Measurements from ENCODE around the gene METRNL. TPM values are rescaled to one million over a fixed set of nuclear protein-coding genes. Genes with fewer than 3 reads are reported as not detected.
"Not testable (repeated sequence)": the region's sequence is repeated elsewhere in the genome, so short reads cannot be mapped to it uniquely, and the experiment has no call there.

Gene METRNL
- total and polyA plus RNA-seq, 5 experiments from 2014 or later = 0.42 to 4.8 (median 4.1) TPM

DNA sequence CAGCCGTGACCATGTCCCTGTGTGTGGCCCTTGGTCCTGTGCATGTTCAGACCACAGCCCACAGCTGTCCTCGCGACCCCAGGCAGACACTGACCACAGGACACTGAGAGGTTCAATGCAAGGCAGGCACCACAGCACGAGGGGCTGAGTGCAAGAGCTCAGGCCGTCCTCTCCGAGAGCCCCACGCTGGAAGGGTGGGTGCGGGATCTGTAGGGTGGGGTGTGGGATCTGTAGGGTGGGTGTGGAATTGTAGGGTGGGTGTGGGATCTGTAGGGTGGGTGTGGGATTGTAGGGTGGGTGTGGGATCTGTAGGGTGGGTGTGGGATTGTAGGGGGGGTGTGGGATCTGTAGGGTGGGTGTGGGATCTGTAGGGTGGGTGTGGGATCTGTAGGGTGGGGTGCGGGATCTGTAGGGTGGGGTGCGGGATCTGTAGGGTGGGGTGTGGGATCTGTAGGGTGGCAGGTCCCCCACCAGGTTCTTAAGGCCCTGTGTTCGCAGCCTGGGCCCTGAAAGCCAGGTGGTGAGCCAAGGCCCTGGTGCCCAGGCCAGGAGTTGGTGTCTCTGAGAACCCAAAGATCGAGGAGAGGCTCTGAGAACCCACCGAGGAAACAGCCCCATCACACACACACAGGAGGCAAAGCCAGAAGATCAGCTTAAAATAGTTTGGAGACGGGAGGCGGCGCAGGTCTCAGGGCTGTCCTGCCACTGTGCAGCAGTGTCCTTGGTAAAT lies 48.2 kb downstream of the METRNL start:
- Mint-ChIP-seq H3K9me3 (no peaks in the 10 kb centered on the region), H3K4me3 (no peak overlapping the region), H3K36me3 (no peaks in the 10 kb centered on the region), H3K4me1 (peaks cover 7 to 23% (median 19%) of the 10 kb centered on the region in 4 donors), H3K27me3 (peaks cover 9 to 37% (median 25%) of the 10 kb centered on the region in 5 donors), H3K27ac (peak overlapping the region in 1 of 10 donors; percentile 48)
- no peak for DNase-seq
- no peak for ATAC-seq
- POLR2A ChIA-PET = no interaction called here

DNA sequence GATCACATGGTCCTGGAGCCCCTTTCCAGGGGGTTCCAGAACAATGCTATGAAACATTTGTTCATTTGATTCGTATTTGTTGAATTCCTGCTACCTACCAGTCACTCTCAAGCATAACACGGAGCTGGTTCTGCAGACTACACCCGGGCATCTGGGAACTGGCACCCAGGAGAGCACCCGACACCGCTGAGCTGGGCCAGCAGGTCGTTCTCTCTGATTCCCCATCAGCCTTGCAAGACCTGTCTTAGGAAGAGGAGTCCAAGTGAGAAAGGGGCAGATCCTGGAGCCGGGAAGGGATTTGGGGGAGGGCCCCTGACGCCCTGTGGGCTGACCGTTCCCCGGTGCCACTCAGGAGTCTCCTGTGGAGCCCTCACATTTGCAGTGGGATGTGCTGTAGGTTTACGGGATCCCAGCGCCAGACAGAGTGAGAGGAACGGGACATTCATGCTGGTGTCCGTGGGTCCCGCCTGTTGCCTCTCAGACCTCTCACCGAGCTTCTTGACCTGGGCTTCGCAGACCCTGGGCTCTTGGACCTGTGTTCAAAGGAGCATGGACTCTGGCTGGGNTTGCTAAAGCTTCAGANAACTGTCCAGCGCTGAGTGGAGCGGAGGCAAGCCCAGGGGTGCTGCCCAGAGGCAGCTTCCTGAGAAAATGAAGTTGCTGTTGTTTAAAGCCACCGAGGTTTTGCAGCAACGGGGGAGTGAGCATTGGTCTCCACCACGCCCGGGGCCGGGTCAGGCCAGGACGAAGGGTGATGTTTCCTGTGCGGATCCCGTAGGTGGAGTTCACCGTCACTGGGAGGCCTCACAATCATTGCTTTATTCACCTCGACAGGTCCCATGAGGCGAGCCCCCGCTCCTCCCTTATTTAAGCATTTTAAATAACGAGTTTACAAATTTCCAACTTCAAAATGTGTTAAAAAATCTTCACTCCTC lies 49.2 kb downstream of the METRNL start:
- POLR2A ChIA-PET = no interaction called here

DNA sequence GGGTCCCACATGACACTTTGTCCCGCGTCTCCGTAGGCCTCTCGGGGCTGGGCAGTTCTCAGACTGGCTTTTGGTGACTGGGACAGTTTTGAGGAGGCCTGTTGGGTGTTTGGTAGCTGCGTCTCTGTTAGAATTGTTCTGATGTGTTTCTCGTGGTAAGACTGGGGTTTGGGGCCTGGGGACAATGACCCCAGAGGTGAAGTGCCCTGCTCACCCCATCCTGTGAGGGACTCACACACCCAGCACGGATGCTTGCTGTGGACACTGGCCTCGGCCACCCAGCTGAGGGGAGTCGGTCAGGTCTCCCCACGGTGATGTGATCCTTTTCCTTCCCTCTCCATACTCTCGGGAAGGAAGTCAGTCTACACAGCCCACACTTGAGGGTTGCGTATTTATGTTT lies 50.3 kb downstream of the METRNL start:
- POLR2A ChIA-PET = no interaction called here
- Mint-ChIP-seq H3K9me3 (no peaks in the 10 kb centered on the region), H3K27ac (no peak overlapping the region), H3K4me1 (peaks cover 5 to 18% (median 16%) of the 10 kb centered on the region in 4 donors), H3K4me3 (no peak overlapping the region), H3K27me3 (peaks cover 9 to 20% (median 18%) of the 10 kb centered on the region in 5 donors), H3K36me3 (no peaks in the 10 kb centered on the region)
- ATAC-seq = no peak
- peak in 1 of 10 donors; percentile 45 for DNase-seq

More for the DNA sequence above, 49.2 kb downstream of the METRNL start:
- Mint-ChIP-seq H3K27ac (peak overlapping the region in 1 of 10 donors; percentile 38), H3K36me3 (no peaks in the 10 kb centered on the region), H3K9me3 (no peaks in the 10 kb centered on the region), H3K27me3 (peaks cover 9 to 27% (median 22%) of the 10 kb centered on the region in 5 donors), H3K4me3 (no peak overlapping the region), H3K4me1 (peaks cover 5 to 22% (median 18%) of the 10 kb centered on the region in 4 donors)
- DNase-seq (no peak), ATAC-seq (no peak)

DNA sequence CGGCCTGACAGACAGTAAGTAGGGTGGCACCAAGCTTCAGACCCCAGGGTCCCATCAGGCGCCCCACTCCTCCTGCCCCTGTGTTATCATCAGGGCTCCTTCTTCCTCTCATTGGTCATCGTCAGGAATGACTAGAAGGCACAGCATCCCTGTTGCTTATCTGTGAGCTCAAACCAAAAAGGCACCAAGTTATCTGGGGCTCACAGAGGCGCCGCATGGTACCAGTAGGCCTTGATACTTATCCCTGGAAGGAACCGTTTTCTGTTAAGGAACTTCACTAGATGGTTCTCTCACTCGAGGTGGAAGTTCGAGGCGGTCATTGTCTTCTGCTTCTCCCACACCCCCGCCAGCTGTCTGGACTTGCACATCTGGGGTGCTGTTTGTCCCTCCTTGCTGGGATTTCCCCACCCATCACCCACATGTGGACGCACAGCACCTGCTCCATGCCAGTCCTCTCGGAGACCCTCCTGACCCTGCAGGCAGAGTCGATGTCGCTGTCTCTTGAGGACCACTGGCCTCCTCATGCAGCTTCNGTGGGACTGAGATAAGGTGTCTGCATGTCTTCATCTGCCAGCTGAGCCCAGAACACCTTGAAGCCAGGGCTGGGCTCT lies 52.1 kb downstream of the METRNL start:
- Mint-ChIP-seq H3K4me1 (peaks cover 0 to 3% (median under 1%) of the 10 kb centered on the region in 4 donors), H3K27ac (peak overlapping the region in 1 of 10 donors; percentile 35), H3K4me3 (no peak overlapping the region), H3K36me3 (no peaks in the 10 kb centered on the region), H3K27me3 (peaks cover 3 to 9% (median 4%) of the 10 kb centered on the region in 5 donors), H3K9me3 (no peaks in the 10 kb centered on the region)
- ATAC-seq = no peak
- POLR2A ChIA-PET = no interaction called here
- DNase-seq = peak in 1 of 10 donors; percentile 52

DNA sequence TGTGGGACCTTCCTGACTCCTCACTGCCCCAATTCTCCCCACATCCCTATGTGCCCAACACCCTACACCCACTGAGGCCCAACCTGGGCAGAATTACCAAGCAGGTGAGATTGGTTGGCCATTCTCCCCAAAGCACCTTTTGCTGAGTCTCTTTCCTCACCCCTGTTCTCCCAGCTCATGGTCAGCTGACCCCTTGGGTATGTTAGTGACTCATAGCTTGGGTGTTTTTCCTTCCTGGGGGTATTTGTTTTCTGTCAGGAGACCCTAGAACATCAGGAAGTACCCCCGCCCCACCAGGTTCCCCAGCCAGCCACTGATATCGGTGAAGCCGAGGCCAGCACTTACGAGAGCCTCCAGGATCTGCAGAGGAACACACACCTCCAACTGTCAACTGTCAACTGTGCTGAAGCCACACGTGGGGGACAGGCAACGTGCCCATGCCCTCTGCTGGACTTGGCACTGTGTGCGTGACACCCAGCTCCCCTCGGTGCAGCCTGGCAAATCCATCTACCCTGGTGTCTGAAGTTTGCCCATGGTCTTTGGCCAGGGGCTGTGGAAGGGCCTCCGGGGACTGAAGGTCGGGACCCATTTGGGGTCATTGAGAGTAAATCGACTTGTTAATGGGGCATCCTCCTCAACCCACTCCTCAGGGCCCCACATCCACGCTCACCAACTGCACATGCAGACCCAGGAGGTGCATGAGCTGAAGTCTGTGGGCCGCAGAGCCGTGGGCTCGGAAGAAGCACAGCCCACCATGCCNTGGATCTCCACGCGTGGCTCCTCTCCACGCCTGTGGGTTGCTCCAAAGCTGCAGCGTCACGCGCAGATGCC lies 53.1 kb downstream of the METRNL start:
- POLR2A ChIA-PET = no interaction called here
- Mint-ChIP-seq H3K27me3 (peaks cover 1 to 14% (median 6%) of the 10 kb centered on the region in 5 donors), H3K4me3 (no peak overlapping the region), H3K4me1 (no peaks in the 10 kb centered on the region), H3K27ac (peak overlapping the region in 1 of 10 donors; percentile 79), H3K9me3 (no peaks in the 10 kb centered on the region), H3K36me3 (no peaks in the 10 kb centered on the region)
- ATAC-seq = no peak
- peak in 1 of 10 donors; percentile 58 for DNase-seq

DNA sequence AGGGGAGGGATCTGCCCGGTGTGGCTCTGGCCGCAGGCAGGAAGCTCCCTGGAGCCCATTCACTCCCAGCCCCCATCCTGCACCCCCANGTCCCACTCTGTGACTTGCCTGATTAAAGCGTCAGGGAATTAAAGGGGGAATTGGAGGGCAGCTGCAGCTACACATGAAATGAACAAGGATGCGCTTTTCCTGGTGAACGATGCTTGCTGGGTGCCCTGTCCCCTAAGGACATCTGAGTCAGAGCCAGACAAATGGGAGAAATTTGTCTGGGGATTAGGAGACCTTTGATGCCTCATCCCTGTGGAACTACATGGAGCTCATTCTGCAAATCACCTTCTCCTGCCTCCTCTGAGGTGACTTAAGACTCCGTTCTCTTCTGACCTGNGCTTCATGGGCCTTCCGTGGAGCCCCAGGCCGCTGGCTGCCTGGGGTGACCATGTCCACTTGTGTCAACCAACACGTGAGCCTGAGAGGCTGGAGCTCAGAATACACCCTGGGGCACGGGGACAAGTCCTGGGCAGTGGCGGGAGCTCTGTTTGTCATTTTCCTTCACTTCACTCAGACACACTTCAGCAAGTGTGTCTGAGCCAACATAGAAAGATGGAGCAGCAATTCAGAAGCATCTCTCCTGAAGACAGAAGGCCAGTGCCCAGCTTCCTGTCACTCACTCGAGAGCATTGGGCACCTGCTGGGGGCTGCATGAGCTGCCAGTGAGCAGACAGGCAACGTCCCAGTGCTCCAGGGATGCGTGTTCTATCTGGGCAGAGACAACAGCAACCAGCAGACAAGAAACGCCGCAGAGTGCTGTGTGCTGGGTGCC lies 54.1 kb downstream of the METRNL start:
- H3K36me3 Mint-ChIP-seq = no peaks in the 10 kb centered on the region
- H3K9me3 Mint-ChIP-seq = no peaks in the 10 kb centered on the region
- peaks cover 1 to 14% (median 8%) of the 10 kb centered on the region in 5 donors for H3K27me3 Mint-ChIP-seq
- H3K4me1 Mint-ChIP-seq = no peaks in the 10 kb centered on the region
- no peak overlapping the region for H3K27ac Mint-ChIP-seq
- POLR2A ChIA-PET = no interaction called here
- no peak for ATAC-seq
- H3K4me3 Mint-ChIP-seq = no peak overlapping the region
- DNase-seq = peak in 2 of 10 donors; percentile 5 to 45

DNA sequence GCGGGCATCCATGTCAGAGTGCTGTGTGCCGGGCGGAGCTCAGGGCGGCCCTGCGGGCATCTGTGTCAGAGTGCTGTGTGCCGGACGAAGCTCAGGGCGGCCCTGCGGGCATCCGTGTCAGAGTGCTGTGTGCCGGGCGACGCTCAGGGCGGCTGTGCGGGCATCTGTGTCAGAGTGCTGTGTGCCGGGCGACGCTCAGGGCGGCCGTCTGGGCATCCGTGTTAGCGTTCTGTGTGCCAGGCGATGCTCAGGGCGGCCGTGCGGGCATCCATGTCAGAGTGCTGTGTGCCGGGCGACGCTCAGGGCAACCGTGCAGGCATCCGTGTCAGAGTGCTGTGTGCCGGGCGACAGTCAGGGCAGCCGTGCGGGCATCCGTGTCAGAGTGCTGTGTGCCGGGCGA lies 55.0 kb downstream of the METRNL start:
- H3K36me3 Mint-ChIP-seq, DNase-seq, H3K4me3 Mint-ChIP-seq, ATAC-seq, H3K27ac Mint-ChIP-seq, H3K9me3 Mint-ChIP-seq, H3K4me1 Mint-ChIP-seq, POLR2A ChIA-PET: not testable (repeated sequence)
- H3K27me3 Mint-ChIP-seq = peaks cover 1 to 14% (median 8%) of the 10 kb centered on the region in 5 donors

DNA sequence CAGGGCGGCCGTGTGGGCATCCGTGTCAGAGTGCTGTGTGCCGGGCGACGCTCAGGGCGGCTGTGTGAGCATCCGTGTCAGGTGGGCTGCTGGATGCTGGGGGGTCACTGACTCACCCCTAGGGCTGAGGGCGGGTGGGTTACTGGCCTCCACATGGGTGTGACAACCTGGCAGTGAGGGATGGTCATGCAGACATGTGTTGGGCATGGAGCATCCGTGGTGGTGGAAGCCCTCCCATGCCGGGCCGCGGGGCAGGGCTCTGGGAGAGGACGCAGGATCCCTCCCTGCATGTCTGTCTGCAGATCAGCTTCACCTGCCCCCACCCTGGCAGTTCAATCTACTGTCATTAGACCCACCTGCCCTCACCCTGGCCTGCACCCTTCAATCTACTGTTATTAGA lies 56.3 kb downstream of the METRNL start:
- ATAC-seq (no peak), DNase-seq (peak in 1 of 10 donors; percentile 12)
- Mint-ChIP-seq H3K9me3 (no peaks in the 10 kb centered on the region), H3K4me1 (no peaks in the 10 kb centered on the region), H3K36me3 (no peaks in the 10 kb centered on the region), H3K27me3 (peaks cover 1 to 14% (median 8%) of the 10 kb centered on the region in 5 donors), H3K27ac (no peak overlapping the region), H3K4me3 (no peak overlapping the region)
- POLR2A ChIA-PET = no interaction called here

DNA sequence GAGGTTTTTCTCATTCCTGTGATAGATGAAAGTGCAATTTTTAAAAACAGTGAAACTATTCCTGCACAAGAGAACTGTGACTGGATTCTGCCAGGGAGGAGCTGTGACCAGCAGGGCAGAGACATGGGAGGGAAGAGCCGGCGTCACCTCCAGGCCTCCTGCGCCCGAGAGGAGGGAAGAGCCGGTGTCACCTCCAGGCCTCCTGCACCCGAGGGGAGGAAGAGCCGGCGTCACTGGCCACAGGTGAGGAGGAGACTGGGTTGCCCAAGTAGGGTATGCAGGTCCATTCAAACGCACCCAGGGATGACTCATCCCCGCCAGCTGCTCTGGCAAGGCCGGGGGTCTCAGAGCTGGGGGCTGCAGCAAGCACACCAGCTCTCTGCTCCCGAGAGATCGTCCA lies 56.7 kb downstream of the METRNL start:
- H3K4me1 Mint-ChIP-seq = no peaks in the 10 kb centered on the region
- no peaks in the 10 kb centered on the region for H3K9me3 Mint-ChIP-seq
- no peaks in the 10 kb centered on the region for H3K36me3 Mint-ChIP-seq
- POLR2A ChIA-PET = no interaction called here
- H3K4me3 Mint-ChIP-seq = no peak overlapping the region
- ATAC-seq = no peak
- H3K27ac Mint-ChIP-seq = no peak overlapping the region
- peaks cover 1 to 14% (median 8%) of the 10 kb centered on the region in 5 donors for H3K27me3 Mint-ChIP-seq
- peak in 1 of 10 donors; percentile 15 for DNase-seq

DNA sequence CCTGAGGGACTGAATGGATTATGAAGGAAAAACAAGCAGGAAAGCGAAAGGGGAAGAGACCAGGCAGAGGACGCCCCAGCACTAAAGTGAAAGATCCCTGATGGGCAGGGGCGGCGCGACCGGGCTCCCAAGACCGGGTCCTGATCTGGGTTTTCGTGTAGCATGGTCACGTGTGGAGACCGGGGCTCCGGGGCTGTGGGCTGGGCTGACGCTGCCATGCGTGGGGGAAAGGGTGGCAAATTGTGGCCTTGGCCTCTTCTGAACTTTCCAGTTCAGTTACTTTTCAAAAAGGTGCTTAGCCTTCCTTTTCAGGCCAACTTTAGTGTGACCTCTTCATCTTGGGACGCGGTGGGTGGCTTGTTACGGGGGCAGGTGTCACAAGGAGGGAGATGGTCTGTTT lies 57.5 kb downstream of the METRNL start:
- peak overlapping the region in 2 of 10 donors; percentile 21 to 36 for H3K27ac Mint-ChIP-seq
- H3K36me3 Mint-ChIP-seq = peaks cover 0 to 1% (median 0%) of the 10 kb centered on the region in 3 donors
- POLR2A ChIA-PET = no interaction called here
- H3K27me3 Mint-ChIP-seq = peaks cover 1 to 14% (median 8%) of the 10 kb centered on the region in 5 donors
- DNase-seq (peak in 1 of 10 donors; percentile 10), ATAC-seq (no peak)
- H3K4me3 Mint-ChIP-seq = no peak overlapping the region
- H3K4me1 Mint-ChIP-seq = no peaks in the 10 kb centered on the region
- H3K9me3 Mint-ChIP-seq = peaks cover 0 to 4% (median 0%) of the 10 kb centered on the region in 9 donors

DNA sequence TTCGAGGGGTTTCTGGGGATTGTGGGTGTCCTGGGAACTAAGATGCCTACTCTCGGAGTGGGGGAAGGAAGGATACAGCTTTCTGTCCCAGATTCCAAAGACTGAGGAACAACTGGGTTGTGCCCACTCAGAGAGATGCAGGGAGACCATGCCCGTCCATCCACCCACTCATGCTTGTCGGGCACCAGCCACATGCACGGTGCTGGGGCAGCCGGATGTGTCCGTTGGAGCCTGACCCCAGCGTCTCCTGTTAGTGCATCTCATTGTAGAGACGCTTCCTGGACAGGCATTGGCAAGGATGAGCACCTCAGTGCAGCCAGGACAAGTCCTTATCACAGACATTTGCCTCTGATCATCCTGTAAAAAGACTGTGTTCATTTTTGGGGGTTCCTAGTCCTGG lies 58.1 kb downstream of the METRNL start:
- ATAC-seq (no peak), DNase-seq (peak in 1 of 10 donors; percentile 8)
- H3K36me3 Mint-ChIP-seq = peaks cover 0 to 5% (median 0%) of the 10 kb centered on the region in 3 donors
- POLR2A ChIA-PET = no interaction called here
- no peak overlapping the region for H3K4me3 Mint-ChIP-seq
- H3K27me3 Mint-ChIP-seq = peaks cover 1 to 14% (median 5%) of the 10 kb centered on the region in 5 donors
- peaks cover 0 to 10% (median 0%) of the 10 kb centered on the region in 9 donors for H3K9me3 Mint-ChIP-seq
- no peak overlapping the region for H3K27ac Mint-ChIP-seq
- no peaks in the 10 kb centered on the region for H3K4me1 Mint-ChIP-seq
